ENCODE results near the gene HGS. TPM values are rescaled to one million over a fixed set of nuclear protein-coding genes. Genes with fewer than 3 reads are reported as not detected.

The HGS gene
- total and polyA plus RNA-seq, 8 donors: 39.3 to 174 (median 45.2) TPM

DNA sequence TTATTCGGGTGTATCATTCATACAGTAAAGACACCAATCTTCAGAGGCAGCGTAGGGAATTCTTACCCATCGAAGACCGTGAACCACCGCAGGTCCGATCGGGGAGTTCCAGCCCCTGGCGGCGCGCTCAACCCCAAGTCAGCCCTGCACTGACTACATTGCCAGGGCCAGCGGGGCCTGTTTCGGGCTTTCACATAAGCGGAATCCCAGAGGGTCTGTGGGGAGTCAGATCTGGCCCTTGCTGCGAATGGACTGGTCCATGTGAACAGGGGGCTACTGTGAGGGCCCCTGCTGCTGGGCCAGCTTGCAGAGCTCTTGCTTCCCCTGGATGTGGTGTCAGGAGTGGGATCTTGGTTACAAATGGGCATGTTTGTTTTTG is 35.1 kb upstream of the HGS start:
- Histone ChIP-seq H3K27me3 (peaks cover 0 to 12% (median 3%) of the 10 kb centered on the region in 4 donors), H3K9me3 (no peaks in the 10 kb centered on the region), H3K4me1 (no peaks in the 10 kb centered on the region), H3K4me3 (no peak overlapping the region), H3K27ac (no peak overlapping the region), H3K36me3 (no peaks in the 10 kb centered on the region)
- FAIRE-seq: no peak
- 54 to 61% methylated on average over 14 of the region's 14 CpGs for WGBS, 2 donors
- DNase-seq: no peak
- intact Hi-C loops (cut with DNase I): no loop called here
- no peak for ATAC-seq
- TF ChIP-seq, protein P1, sequence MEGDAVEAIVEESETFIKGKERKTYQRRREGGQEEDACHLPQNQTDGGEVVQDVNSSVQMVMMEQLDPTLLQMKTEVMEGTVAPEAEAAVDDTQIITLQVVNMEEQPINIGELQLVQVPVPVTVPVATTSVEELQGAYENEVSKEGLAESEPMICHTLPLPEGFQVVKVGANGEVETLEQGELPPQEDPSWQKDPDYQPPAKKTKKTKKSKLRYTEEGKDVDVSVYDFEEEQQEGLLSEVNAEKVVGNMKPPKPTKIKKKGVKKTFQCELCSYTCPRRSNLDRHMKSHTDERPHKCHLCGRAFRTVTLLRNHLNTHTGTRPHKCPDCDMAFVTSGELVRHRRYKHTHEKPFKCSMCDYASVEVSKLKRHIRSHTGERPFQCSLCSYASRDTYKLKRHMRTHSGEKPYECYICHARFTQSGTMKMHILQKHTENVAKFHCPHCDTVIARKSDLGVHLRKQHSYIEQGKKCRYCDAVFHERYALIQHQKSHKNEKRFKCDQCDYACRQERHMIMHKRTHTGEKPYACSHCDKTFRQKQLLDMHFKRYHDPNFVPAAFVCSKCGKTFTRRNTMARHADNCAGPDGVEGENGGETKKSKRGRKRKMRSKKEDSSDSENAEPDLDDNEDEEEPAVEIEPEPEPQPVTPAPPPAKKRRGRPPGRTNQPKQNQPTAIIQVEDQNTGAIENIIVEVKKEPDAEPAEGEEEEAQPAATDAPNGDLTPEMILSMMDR (IDR thresholded peaks at IDR 0.05): no peak

DNA sequence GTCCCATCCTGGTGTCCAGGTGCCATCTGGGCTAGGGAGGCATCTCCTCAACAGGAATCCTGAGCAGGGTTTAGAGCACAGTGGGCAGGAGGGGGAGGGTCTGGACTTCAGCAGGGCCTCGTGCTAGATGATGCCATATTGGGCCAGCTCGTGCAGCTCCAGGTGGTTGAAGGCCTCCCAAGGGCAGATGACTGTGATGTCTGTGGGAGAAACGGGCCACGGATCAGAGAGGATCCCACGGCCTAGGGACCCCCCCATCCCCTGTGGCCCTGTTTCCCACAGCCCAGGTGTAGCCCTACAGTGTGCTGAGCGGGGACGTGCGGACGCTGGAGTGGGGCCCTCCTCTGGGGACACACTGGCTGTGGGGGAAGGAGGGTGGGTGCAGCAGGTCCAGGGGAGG is 32.9 kb upstream of the HGS start:
- TF ChIP-seq, protein P1 (IDR thresholded peaks at IDR 0.05): no peak

GRCh38 chr17:81651692-81652091 is 32.1 kb upstream of the HGS start:
- DNase-seq: peak in 2 of 6 donors; percentile 59 to 75
- Histone ChIP-seq H3K4me3 (no peak overlapping the region), H3K27me3 (peaks cover 0 to 12% (median 3%) of the 10 kb centered on the region in 4 donors), H3K36me3 (no peaks in the 10 kb centered on the region), H3K9me3 (no peaks in the 10 kb centered on the region), H3K4me1 (no peaks in the 10 kb centered on the region), H3K27ac (no peak overlapping the region)
- ATAC-seq: peak in 3 of 4 donors; percentile 54 to 67 (median 61)
- no peak for FAIRE-seq
- 61 to 66% methylated on average over 10 of the region's 10 CpGs for WGBS, 2 donors
- intact Hi-C loops (cut with DNase I): no loop called here
- TF ChIP-seq, protein P1 (IDR thresholded peaks at IDR 0.05): no peak

More for the DNA sequence above, 32.9 kb upstream of the HGS start:
- WGBS, 2 donors: 61 to 84% methylated on average over 9 of the region's 9 CpGs
- intact Hi-C loops (cut with DNase I): no loop called here
- H3K9me3 ChIP-seq: no peaks in the 10 kb centered on the region
- H3K4me1 ChIP-seq: no peaks in the 10 kb centered on the region
- peaks cover 0 to 12% (median 3%) of the 10 kb centered on the region in 4 donors for H3K27me3 ChIP-seq
- H3K4me3 ChIP-seq: no peak overlapping the region
- no peak overlapping the region for H3K27ac ChIP-seq
- ATAC-seq (no peak), DNase-seq (no peak), FAIRE-seq (no peak)
- no peaks in the 10 kb centered on the region for H3K36me3 ChIP-seq

- peak overlapping the region in 1 of 4 donors; percentile 12 for H3K4me3 ChIP-seq
- DNase-seq (no peak), FAIRE-seq (no peak), ATAC-seq (no peak)
- no peaks in the 10 kb centered on the region for H3K9me3 ChIP-seq
- 44% methylated on average over 20 to 26 of the region's 27 CpGs for WGBS, 2 donors
- no peaks in the 10 kb centered on the region for H3K4me1 ChIP-seq
- TF ChIP-seq, protein P1 (IDR thresholded peaks at IDR 0.05): no peak
- H3K27me3 ChIP-seq: peaks cover 0 to 12% (median 3%) of the 10 kb centered on the region in 4 donors
- no peak overlapping the region for H3K27ac ChIP-seq
- H3K36me3 ChIP-seq: no peaks in the 10 kb centered on the region
- intact Hi-C loops (cut with DNase I): no loop called here
Measured at GRCh38 chr17:81652906-81653771, 30.7 kb upstream of the HGS start.
